Body of pancreas (tissue), 4 donors: ENCODE data around the gene BMPR1B.

Experiments used
- CTCF ChIP-seq, 7 experiments: fragments of 450-650 bp in 4 of 7; fragments of 200-600 bp in 3 of 7; sonication (generic) in 3 of 7; IDR thresholded peaks; one replicate each; pipeline ENCODE4 v1.5.1; 2016 to 2019; ENCODE audit warnings: antibody characterized with exemption in 7 of 7
- POLR2A ChIP-seq, 3 donors: fragments of 450-650 bp; IDR thresholded peaks; one replicate each; pipeline ENCODE4 v1.6.1; 2016; ENCODE audit warnings: antibody characterized with exemption in 3 of 3, mild to moderate bottlenecking in 2 of 3

DNA sequence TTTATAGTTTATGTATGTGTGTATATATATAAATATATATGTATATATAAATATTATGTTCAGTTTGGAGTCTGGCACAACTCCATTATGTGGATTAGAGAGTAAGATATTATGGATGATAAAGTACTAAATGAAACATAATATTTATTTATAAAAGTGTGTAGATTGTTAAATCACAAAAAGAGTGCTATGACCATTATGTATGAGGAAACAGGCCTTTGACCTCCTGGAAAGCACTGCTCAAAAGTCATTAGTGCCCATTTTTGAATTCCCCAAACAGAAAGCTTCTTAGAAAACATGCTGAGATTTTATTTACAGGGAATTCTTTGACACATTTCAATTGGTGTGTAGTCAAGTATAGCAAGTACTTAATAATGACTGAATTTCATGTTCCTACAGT is 399.8 kb downstream of the BMPR1B start:
- TF ChIP-seq POLR2A (IDR thresholded peaks at IDR 0.05) (no peak), CTCF (IDR thresholded peaks at IDR 0.05) (no peak)
